HCT116 (cell line): ENCODE results near the gene SLC6A6. TPM values are rescaled to one million over a fixed set of nuclear protein-coding genes. Genes with fewer than 3 reads are reported as not detected.
A peak's percentile ranks its signal among the peaks of the same experiment; 100 is the strongest.

Experiments
- ATAC-seq: fragments of 200-7000 bp; cut with Tn5 transposase; 2 replicates; pipeline ENCODE4 v1.9.1; 2020; ENCODE audit warnings: mild to moderate bottlenecking, moderate library complexity
- BruUV-seq: library from RNA; stranded (reverse); fragments of 400-500 nt; replicated peaks from 2 replicates; lab custom pipeline; 2021; lab: Mats Ljungman, UMichigan
- CTCF ChIA-PET: fragments of 300-600 bp; sonication (Branson Sonifier 250); formaldehyde crosslinking; loops from one replicate; lab custom pipeline; 2021; ENCODE audit warnings: antibody characterized with exemption; lab: Charles Lee
- POLR2A ChIA-PET: fragments of 300-600, 350-600 bp; sonication (Branson Sonifier 250); formaldehyde crosslinking; loops from one replicate; lab custom pipeline; 2021; ENCODE audit warnings: antibody characterized with exemption; lab: Charles Lee
- RAD21 ChIA-PET, 2 experiments: fragments of 300-600 bp; sonication (Branson Sonifier 250); formaldehyde crosslinking; loops; one replicate each; lab custom pipeline; 2023; ENCODE audit warnings: low total read pairs in 2 of 2; ENCODE audit not compliant: uncharacterized antibody in 2 of 2, unreplicated experiment in 2 of 2, low non-redundant PET in 1 of 2; lab: Charles Lee
- DNase-seq: peaks from one replicate; pipeline ENCODE4 v3.0.0-alpha.2; 2010; ENCODE audit warnings: low read depth, low spot score
- H2AFZ ChIP-seq: fragments of 200-600 bp; shearing (Covaris generic), sonication (generic); 2 replicates; pipeline ENCODE4 v1.6.1; 2017; ENCODE audit warnings: low read depth, mixed run types, mixed read lengths, antibody characterized with exemption, low read length; ENCODE audit not compliant: poor library complexity, severe bottlenecking
- H3K27ac ChIP-seq: 2 replicates; pipeline ENCODE4 v1.5.1; 2012; ENCODE audit warnings: low read depth, low read length
- H3K27me3 ChIP-seq: fragments of 200-600 bp; sonication (generic); 2 replicates; pipeline ENCODE4 v1.6.1; 2016; ENCODE audit warnings: mixed run types, low read length, mixed read lengths; ENCODE audit not compliant: insufficient read depth
- H3K36me3 ChIP-seq, 2 experiments: fragments of 200-500 bp in 1 of 2; fragments of 200-600 bp in 1 of 2; sonication (Bioruptor generic) in 1 of 2; sonication (generic) in 1 of 2; 2 replicates each; pipeline versions ENCODE4 v1.5.1 to v1.6.1; 2014 to 2016; ENCODE audit warnings: low read length in 2 of 2, inconsistent platforms in 1 of 2, mixed read lengths in 1 of 2, mixed run types in 1 of 2; ENCODE audit not compliant: insufficient read depth in 2 of 2, control insufficient read depth in 1 of 2
- H3K4me1 ChIP-seq, 2 experiments: fragments of 200-600 bp in 1 of 2; sonication (generic) in 1 of 2; 2 replicates each; pipeline versions ENCODE4 v1.5.1 to v1.6.1; 2012 to 2017; ENCODE audit warnings: low read length in 2 of 2, inconsistent platforms in 1 of 2, mild to moderate bottlenecking in 1 of 2, mixed read lengths in 1 of 2, mixed run types in 1 of 2, moderate library complexity in 1 of 2; ENCODE audit not compliant: insufficient read depth in 2 of 2, control insufficient read depth in 1 of 2
- H3K4me2 ChIP-seq: fragments of 200-600 bp; sonication (generic); 2 replicates; pipeline ENCODE4 v1.6.1; 2017; ENCODE audit warnings: mixed run types, low read length, mixed read lengths
- H3K4me3 ChIP-seq, 2 experiments: fragments of 200-600 bp in 1 of 2; sonication (generic) in 1 of 2; replicated peaks in 1 of 2; 2 replicates each; pipeline ENCODE4 v1.5.1; 2011 to 2016; ENCODE audit warnings: low read length in 2 of 2, control low read depth in 1 of 2, low read depth in 1 of 2, mild to moderate bottlenecking in 1 of 2, mixed read lengths in 1 of 2, mixed run types in 1 of 2
- H3K79me2 ChIP-seq: fragments of 200-600 bp; sonication (generic); 2 replicates; pipeline ENCODE4 v1.6.1; 2017; ENCODE audit warnings: mild to moderate bottlenecking, mixed run types, low read length, moderate library complexity, mixed read lengths; ENCODE audit not compliant: insufficient read depth
- H3K9ac ChIP-seq: fragments of 200-600 bp; sonication (generic); 2 replicates; pipeline ENCODE4 v1.6.1; 2016; ENCODE audit warnings: low read length, mixed read lengths
- H3K9me2 ChIP-seq: fragments of 200-600 bp; sonication (generic), shearing (Covaris generic); 2 replicates; pipeline ENCODE4 v1.6.1; 2017; ENCODE audit warnings: mixed run types, mild to moderate bottlenecking, moderate library complexity; ENCODE audit not compliant: insufficient read depth
- H3K9me3 ChIP-seq, 2 experiments: fragments of 200-500 bp in 1 of 2; fragments of 200-600 bp in 1 of 2; sonication (Bioruptor generic) in 1 of 2; sonication (generic) in 1 of 2; 2 replicates each; pipeline ENCODE4 v1.6.1; 2014 to 2017; ENCODE audit warnings: low read length in 2 of 2, mixed read lengths in 2 of 2, inconsistent platforms in 1 of 2, low read depth in 1 of 2, mild to moderate bottlenecking in 1 of 2, mixed run types in 1 of 2, moderate library complexity in 1 of 2; ENCODE audit not compliant: control insufficient read depth in 1 of 2, insufficient read depth in 1 of 2
- H4K20me1 ChIP-seq: fragments of 200-600 bp; sonication (generic), shearing (Covaris generic); 2 replicates; pipeline ENCODE4 v1.6.1; 2017; ENCODE audit warnings: mixed run types, mild to moderate bottlenecking, moderate library complexity; ENCODE audit not compliant: insufficient read depth
- CBX3 ChIP-seq: IDR thresholded peaks from 2 replicates; pipeline ENCODE4 v1.6.1; 2012; ENCODE audit warnings: low read depth
- CEBPB ChIP-seq: IDR thresholded peaks from 2 replicates; pipeline ENCODE4 v1.6.1; 2012; ENCODE audit warnings: low read depth
- CTCF ChIP-seq, 3 experiments: fragments of 200-600 bp in 1 of 3; sonication (generic) in 1 of 3; IDR thresholded peaks in 2 of 3; conservative IDR thresholded peaks in 1 of 3; 2 replicates each; pipeline ENCODE4 v1.5.1; 2012 to 2017; ENCODE audit warnings: low read depth in 2 of 3, low read length in 2 of 3, antibody characterized with exemption in 1 of 3, borderline replicate concordance in 1 of 3, control low read depth in 1 of 3, mild to moderate bottlenecking in 1 of 3, mixed read lengths in 1 of 3, mixed run types in 1 of 3, moderate library complexity in 1 of 3; ENCODE audit not compliant: insufficient read depth in 1 of 3
- EGR1 ChIP-seq: IDR thresholded peaks from 2 replicates; pipeline ENCODE4 v1.6.1; 2012; ENCODE audit warnings: low read depth
- ELF1 ChIP-seq: IDR thresholded peaks from 2 replicates; pipeline ENCODE4 v1.6.1; 2012; ENCODE audit warnings: low read depth, borderline replicate concordance
- EZH2 ChIP-seq: fragments of 200-600 bp; sonication (generic); IDR thresholded peaks from 2 replicates; pipeline ENCODE4 v1.6.1; 2017; ENCODE audit warnings: antibody characterized with exemption, mixed run types
- EZH2phosphoT487 ChIP-seq: fragments of 200-600 bp; IDR thresholded peaks from 2 replicates; pipeline ENCODE4 v1.6.1; 2018; ENCODE audit warnings: antibody characterized with exemption, borderline replicate concordance
- FOSL1 ChIP-seq: IDR thresholded peaks from 2 replicates; pipeline ENCODE4 v1.6.1; 2012; ENCODE audit warnings: low read depth
- POLR2A ChIP-seq: IDR thresholded peaks from 2 replicates; pipeline ENCODE4 v1.7.0; 2011; ENCODE audit warnings: borderline replicate concordance; ENCODE audit not compliant: insufficient read depth, insufficient read length; ENCODE audit errors: extremely low read depth
- RAD21 ChIP-seq: IDR thresholded peaks from 2 replicates; pipeline ENCODE4 v1.6.1; 2012; ENCODE audit warnings: low read depth, mild to moderate bottlenecking
- REST ChIP-seq: IDR thresholded peaks from 2 replicates; pipeline ENCODE4 v1.6.1; 2012; ENCODE audit warnings: low read depth
- SIN3A ChIP-seq: IDR thresholded peaks from 2 replicates; pipeline ENCODE4 v1.6.1; 2012; ENCODE audit warnings: low read depth
- SP1 ChIP-seq: IDR thresholded peaks from 2 replicates; pipeline ENCODE4 v1.6.1; 2012; ENCODE audit warnings: low read depth
- SRF ChIP-seq: IDR thresholded peaks from 2 replicates; pipeline ENCODE4 v1.6.1; 2012; ENCODE audit warnings: low read depth
- TCF7L2 ChIP-seq: IDR thresholded peaks from 2 replicates; pipeline ENCODE4 v1.7.0; 2011; ENCODE audit warnings: borderline replicate concordance, inconsistent platforms; ENCODE audit not compliant: insufficient read depth, insufficient read length; ENCODE audit errors: extremely low read depth
- YY1 ChIP-seq: IDR thresholded peaks from 2 replicates; pipeline ENCODE4 v1.6.1; 2011; ENCODE audit warnings: low read length, low read depth, moderate library complexity, mild to moderate bottlenecking; ENCODE audit not compliant: insufficient replicate concordance; ENCODE audit errors: extremely low read depth
- ZBTB33 ChIP-seq: IDR thresholded peaks from 2 replicates; pipeline ENCODE4 v1.6.1; 2011; ENCODE audit warnings: mild to moderate bottlenecking, low read length, moderate library complexity; ENCODE audit not compliant: insufficient replicate concordance; ENCODE audit errors: extremely low read depth
- ZNF274 ChIP-seq: fragments of 200-500 bp; sonication (Bioruptor generic); IDR thresholded peaks from 2 replicates; pipeline ENCODE4 v1.6.1; 2014; ENCODE audit warnings: mild to moderate bottlenecking, low read depth, low read length, inconsistent platforms
- intact Hi-C: fragments of 100-400 bp; cut with micrococcal nuclease; formaldehyde crosslinking; loops from 2 replicates; pipeline ENCODE4 v1.10.0; 2022
- total RNA-seq: library from RNA; stranded (reverse); gene quantifications from one replicate; pipeline ENCODE4 v1.2.1, GENCODE V29; 2021; ENCODE audit not compliant: unreplicated experiment

The SLC6A6 gene
- total RNA-seq, 1 experiment from 2014 or later: 36.3 TPM

GRCh38 chr3:14523792-14524191 lies 121.4 kb downstream of the SLC6A6 start:
- intact Hi-C loops: no loop called here
- POLR2A ChIA-PET: no interaction called here
- Histone ChIP-seq H3K27me3 (no peaks in the 10 kb centered on the region), H3K9ac (no peak overlapping the region), H3K4me1 (peaks cover 8 to 12% of the 10 kb centered on the region in 2 experiments)
- no TSS peak for BruUV-seq
- TF ChIP-seq CTCF (IDR thresholded peaks at IDR 0.05 in 2 of 3, conservative IDR thresholded peaks at IDR 0.05 in 1 of 3; ENCODE audit: borderline replicate concordance in 1 of 3, insufficient read depth in 1 of 3, low read depth in 2 of 3, low read length in 2 of 3) (no peak), SP1 (no peak), CEBPB (no peak), ZBTB33 (no peak), EZH2phosphoT487 (no peak), EGR1 (no peak), TCF7L2 (no peak), ELF1 (no peak), ZNF274 (no peak), POLR2A (no peak), FOSL1 (no peak), SRF (no peak), EZH2 (no peak), REST (no peak), YY1 (no peak), RAD21 (no peak), SIN3A (no peak), CBX3 (no peak)
- TF ChIP-seq, all 23 proteins: peak for 0
- Histone ChIP-seq H3K9me3 (no peaks in the 10 kb centered on the region), H3K9me2 (no peaks in the 10 kb centered on the region), H3K27ac (no peak overlapping the region), H2AFZ (no peak overlapping the region), H3K36me3 (no peaks in the 10 kb centered on the region), H3K79me2 (no peaks in the 10 kb centered on the region), H3K4me2 (peak overlapping the region; percentile 2; the same call in 1 of the 2 replicates), H4K20me1 (no peaks in the 10 kb centered on the region), H3K4me3 (no peak overlapping the region)
- DNase-seq (no peak), ATAC-seq (peak; percentile 49)
- ChIA-PET RAD21 (no interaction called here), CTCF (no interaction called here)
